Measurements from ENCODE around the gene ASS1. TPM values are rescaled to one million over a fixed set of nuclear protein-coding genes. Genes with fewer than 3 reads are reported as not detected.

Gene ASS1
- polyA plus RNA-seq, 1 experiment, result 99.5 TPM

DNA sequence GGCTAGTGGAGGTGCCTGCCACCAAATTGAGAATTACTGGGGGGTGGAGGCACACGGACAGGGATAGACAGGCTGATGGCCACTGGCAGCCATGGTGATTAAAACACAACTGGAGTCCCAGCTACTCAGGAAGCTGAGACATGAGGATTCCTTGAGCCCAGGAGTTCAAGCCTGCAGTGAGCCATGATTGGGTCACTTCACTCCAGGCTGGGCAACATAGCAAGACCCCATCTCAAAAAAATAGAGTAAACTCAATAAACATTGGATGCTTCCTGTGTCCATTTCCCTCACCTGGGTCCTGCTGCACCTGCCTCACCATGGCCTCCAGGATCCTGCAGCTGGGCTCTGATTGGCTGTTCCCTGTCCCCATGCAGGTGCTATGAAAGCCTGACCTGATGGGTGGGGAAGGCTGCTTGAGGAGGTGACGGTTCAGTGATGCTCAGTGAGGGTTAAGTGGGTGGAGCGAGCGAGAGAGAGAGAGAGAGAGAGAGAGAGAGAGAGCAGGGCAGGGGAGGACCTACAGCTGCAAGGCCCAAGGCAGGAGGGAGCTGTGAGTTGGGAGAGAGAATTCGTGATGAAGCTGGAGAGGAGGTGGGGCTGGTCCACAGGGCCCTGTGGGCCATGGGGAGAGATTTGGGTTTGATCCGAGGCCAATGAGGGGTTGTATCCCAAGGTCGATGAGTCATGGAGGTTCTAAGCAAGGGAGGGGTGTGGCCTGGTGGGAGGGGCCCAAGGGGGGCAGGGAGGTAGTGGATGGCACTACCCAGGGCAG, 97.9 kb downstream of the ASS1 start:
- peaks cover 49% of the 10 kb centered on the region for H3K27me3 ChIP-seq (ENCODE audit: control insufficient read depth, insufficient read depth, low read length)
- no peak overlapping the region for H3K4me3 ChIP-seq (ENCODE audit: low read depth, low read length)
- DNase-seq (ENCODE audit: low read depth, low spot score), result no peak
- H3K27ac ChIP-seq (ENCODE audit: low read depth, low read length), result no peak overlapping the region
- TF ChIP-seq, protein P1, sequence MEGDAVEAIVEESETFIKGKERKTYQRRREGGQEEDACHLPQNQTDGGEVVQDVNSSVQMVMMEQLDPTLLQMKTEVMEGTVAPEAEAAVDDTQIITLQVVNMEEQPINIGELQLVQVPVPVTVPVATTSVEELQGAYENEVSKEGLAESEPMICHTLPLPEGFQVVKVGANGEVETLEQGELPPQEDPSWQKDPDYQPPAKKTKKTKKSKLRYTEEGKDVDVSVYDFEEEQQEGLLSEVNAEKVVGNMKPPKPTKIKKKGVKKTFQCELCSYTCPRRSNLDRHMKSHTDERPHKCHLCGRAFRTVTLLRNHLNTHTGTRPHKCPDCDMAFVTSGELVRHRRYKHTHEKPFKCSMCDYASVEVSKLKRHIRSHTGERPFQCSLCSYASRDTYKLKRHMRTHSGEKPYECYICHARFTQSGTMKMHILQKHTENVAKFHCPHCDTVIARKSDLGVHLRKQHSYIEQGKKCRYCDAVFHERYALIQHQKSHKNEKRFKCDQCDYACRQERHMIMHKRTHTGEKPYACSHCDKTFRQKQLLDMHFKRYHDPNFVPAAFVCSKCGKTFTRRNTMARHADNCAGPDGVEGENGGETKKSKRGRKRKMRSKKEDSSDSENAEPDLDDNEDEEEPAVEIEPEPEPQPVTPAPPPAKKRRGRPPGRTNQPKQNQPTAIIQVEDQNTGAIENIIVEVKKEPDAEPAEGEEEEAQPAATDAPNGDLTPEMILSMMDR (IDR thresholded peaks at IDR 0.05; ENCODE audit: low read depth, low read length), result no peak
- no peaks in the 10 kb centered on the region for H3K9me3 ChIP-seq (ENCODE audit: control insufficient read depth, insufficient read depth, low read length)
- ChIA-PET CTCF (interaction anchor here (0.6 kb wide), 1 partner anchor 120 kb away, joined by 3 read pairs; no protein-coding TSS in a partner anchor), POLR2A (interaction anchor here (0.6 kb wide), 1 partner anchor 357 kb away, joined by 3 read pairs; no protein-coding TSS in a partner anchor)

DNA sequence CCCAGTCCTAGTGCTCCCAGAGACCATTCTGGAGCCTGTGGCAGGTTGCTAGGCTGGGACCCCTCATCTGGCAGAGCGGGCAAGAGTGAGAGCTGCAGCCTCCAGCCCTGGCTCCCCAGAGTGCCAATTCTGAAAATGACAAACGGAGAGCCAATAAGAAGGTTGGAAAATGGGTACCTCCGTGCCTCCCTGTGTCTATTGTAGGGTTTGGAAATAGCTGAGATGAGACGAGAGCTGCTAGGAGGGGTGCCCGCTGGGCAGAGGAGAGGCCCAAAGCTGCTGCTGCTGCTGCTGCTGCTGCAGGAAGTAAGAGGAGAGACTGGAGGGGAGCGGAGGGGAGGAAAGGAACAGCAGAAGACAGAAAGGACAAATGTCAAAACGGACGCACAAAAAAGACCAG, 98.6 kb downstream of the ASS1 start:
- no peaks in the 10 kb centered on the region for H3K9me3 ChIP-seq (ENCODE audit: control insufficient read depth, insufficient read depth, low read length)
- no peak overlapping the region for H3K27ac ChIP-seq (ENCODE audit: low read depth, low read length)
- peaks cover 41% of the 10 kb centered on the region for H3K27me3 ChIP-seq (ENCODE audit: control insufficient read depth, insufficient read depth, low read length)
- TF ChIP-seq, protein P1 (IDR thresholded peaks at IDR 0.05; ENCODE audit: low read depth, low read length), result no peak
- ChIA-PET POLR2A (no interaction called here), CTCF (interaction anchor here (0.6 kb wide), 1 partner anchor 119 kb away, joined by 3 read pairs; no protein-coding TSS in a partner anchor)
- H3K4me3 ChIP-seq (ENCODE audit: low read depth, low read length), result no peak overlapping the region
- no peak for DNase-seq (ENCODE audit: low read depth, low spot score)

DNA sequence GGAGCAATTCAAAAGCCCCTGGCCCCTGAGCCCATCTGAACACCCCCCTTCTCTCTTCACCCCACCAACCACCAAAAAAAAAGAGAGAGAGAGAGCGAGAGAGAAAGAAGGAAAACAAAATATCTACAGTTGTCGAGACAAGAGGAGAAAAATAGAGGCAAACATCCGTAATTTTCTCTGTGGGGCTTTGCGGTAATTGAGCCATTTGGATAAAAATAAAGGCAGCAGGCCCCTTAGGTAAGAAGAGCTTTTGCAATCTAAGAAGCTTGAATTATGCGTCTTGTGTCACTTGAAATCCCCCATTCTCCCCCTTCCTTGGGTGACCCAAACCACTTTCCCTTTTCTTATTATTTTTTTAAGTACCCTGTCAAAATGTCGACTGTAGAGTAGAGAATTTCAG, 99.1 kb downstream of the ASS1 start:
- ChIA-PET CTCF (no interaction called here), POLR2A (no interaction called here)
- Histone ChIP-seq H3K4me3 (ENCODE audit: low read depth, low read length) (no peak overlapping the region), H3K27ac (ENCODE audit: low read depth, low read length) (no peak overlapping the region), H3K9me3 (ENCODE audit: control insufficient read depth, insufficient read depth, low read length) (0 out of 2 replicates have a peak, but pooled peaks cover under 1% of the 10 kb centered on the region), H3K27me3 (ENCODE audit: control insufficient read depth, insufficient read depth, low read length) (peaks cover 36% of the 10 kb centered on the region)
- DNase-seq (ENCODE audit: low read depth, low spot score), result no peak
- TF ChIP-seq, protein P1 (IDR thresholded peaks at IDR 0.05; ENCODE audit: low read depth, low read length), result no peak

DNA sequence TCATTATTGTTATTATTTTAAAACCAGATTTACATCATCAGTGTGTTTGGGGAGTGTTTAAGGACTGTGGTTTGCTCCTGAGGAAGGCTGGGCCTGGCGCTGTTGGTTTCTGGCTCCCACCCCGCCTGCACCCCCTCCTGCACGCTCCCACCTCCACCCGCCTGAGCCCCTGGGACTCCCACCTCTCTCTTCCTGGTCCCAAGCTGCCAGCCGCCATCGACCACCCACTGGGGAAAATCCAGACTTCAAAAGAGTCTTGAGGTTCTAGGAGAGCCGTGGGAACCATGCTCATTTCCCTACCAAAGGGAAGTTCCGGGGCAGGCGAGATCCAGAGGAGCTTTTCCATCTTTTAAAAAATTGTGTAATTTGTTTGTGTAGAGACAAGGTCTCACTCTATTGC, 99.6 kb downstream of the ASS1 start:
- Histone ChIP-seq H3K4me3 (ENCODE audit: low read depth, low read length) (no peak overlapping the region), H3K27ac (ENCODE audit: low read depth, low read length) (no peak overlapping the region), H3K9me3 (ENCODE audit: control insufficient read depth, insufficient read depth, low read length) (peaks cover 4% of the 10 kb centered on the region; the same call in 1 of the 2 replicates), H3K27me3 (ENCODE audit: control insufficient read depth, insufficient read depth, low read length) (peaks cover 34% of the 10 kb centered on the region)
- ChIA-PET CTCF (no interaction called here), POLR2A (no interaction called here)
- TF ChIP-seq, protein P1 (IDR thresholded peaks at IDR 0.05; ENCODE audit: low read depth, low read length), result no peak
- DNase-seq (ENCODE audit: low read depth, low spot score), result no peak

DNA sequence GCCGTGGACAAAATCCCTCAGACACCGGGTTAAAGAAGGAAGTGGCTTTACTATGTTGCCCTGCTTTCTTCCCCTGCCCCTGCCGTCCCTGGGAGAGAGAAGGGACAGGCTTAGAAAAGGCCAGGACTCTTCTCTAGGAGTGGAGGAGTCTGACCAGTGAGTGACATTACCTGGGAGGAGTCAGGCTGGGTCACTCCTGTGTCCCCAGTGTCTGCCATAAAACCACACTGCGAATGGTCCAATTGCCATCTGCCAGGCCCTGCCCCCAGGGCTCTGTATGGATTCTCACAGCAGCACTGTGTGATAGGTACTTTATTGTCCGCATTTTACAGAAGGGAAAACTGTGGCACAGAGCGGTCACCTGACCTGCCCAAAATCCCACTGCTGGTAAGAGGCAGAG, 103.3 kb downstream of the ASS1 start:
- POLR2A ChIA-PET, result no interaction called here
- CTCF ChIA-PET, result no interaction called here
- DNase-seq (ENCODE audit: low read depth, low spot score), result no peak
- Histone ChIP-seq H3K4me3 (ENCODE audit: low read depth, low read length) (no peak overlapping the region), H3K27me3 (ENCODE audit: control insufficient read depth, insufficient read depth, low read length) (peaks cover 16% of the 10 kb centered on the region), H3K27ac (ENCODE audit: low read depth, low read length) (no peak overlapping the region), H3K9me3 (ENCODE audit: control insufficient read depth, insufficient read depth, low read length) (peaks cover 4% of the 10 kb centered on the region; the same call in 1 of the 2 replicates)
- TF ChIP-seq, protein P1 (IDR thresholded peaks at IDR 0.05; ENCODE audit: low read depth, low read length), result no peak
